Spinal cord (tissue), 10 donors: ENCODE results near the gene GPHN. TPM values are rescaled to one million over a fixed set of nuclear protein-coding genes. Genes with fewer than 3 reads are reported as not detected.
"Not testable (repeated sequence)": the region's sequence is repeated elsewhere in the genome, so short reads cannot be mapped to it uniquely, and the experiment has no call there.

Source experiments
- DNase-seq, 6 donors: peaks; one replicate each; pipeline versions ENCODE4 v3.0.0 to v3.0.0-alpha.2; 2013 to 2015; ENCODE audit warnings: low spot score in 6 of 6, low read depth in 4 of 6
- H3K27ac ChIP-seq: one replicate; pipeline ENCODE4 v1.5.1; 2013; ENCODE audit warnings: low read depth, low read length, control low read depth
- H3K27me3 ChIP-seq: one replicate; pipeline ENCODE4 v1.6.1; 2013; ENCODE audit warnings: low read length; ENCODE audit not compliant: control insufficient read depth, insufficient read depth
- H3K36me3 ChIP-seq: one replicate; pipeline ENCODE4 v1.6.1; 2013; ENCODE audit warnings: low read length; ENCODE audit not compliant: control insufficient read depth, insufficient read depth
- H3K4me1 ChIP-seq: one replicate; pipeline ENCODE4 v1.6.1; 2013; ENCODE audit warnings: low read length; ENCODE audit not compliant: control insufficient read depth, insufficient read depth
- H3K4me3 ChIP-seq: one replicate; pipeline ENCODE4 v1.5.1; 2013; ENCODE audit warnings: low read depth, low read length, control low read depth
- H3K9me3 ChIP-seq: one replicate; pipeline ENCODE4 v1.6.1; 2013; ENCODE audit warnings: low read length; ENCODE audit not compliant: control insufficient read depth, insufficient read depth
- WGBS: methylation state at CpG from one replicate; pipeline ENCODE4 v1.1.5; 2013; ENCODE audit warnings: missing lambda C conversion rate; ENCODE audit not compliant: insufficient coverage; 5-methylcytosine and 5-hydroxymethylcytosine counted together
- polyA plus RNA-seq, 2 donors: library from polyadenylated mRNA; unstranded; fragments of 120-200 nt; gene quantifications; one replicate each; pipeline ENCODE4 v1.2.1, GENCODE V29; 2013; ENCODE audit not compliant: insufficient read length in 2 of 2
- total RNA-seq, 2 donors: library from RNA; depleted of rRNA in 1 of 2; stranded (reverse); fragments of 120-200 nt in 1 of 2; fragments of >200 nt in 1 of 2; gene quantifications; one replicate each; pipeline versions ENCODE4 v1.2.3 to v1.2.4, GENCODE V29; 2013 to 2014
- donor health status: healthy.

Gene GPHN
- total and polyA plus RNA-seq, 4 donors: 38.5 to 115 (median 103) TPM

DNA sequence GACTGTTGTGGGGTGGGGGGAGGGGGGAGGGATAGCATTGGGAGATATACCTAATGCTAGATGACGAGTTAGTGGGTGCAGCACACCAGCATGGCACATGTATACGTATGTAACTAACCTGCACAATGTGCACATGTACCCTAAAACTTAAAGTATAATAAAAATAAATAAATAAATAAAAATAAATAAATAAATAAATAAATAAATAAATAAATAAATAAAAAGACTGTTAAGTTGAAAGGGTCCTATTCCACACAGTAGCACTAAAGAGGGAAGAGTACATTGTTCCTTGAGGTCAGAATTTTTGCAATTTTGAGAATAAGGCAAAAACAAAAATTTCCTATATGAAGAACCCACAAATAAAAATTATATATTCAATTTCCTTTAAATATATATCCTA lies 329.5 kb downstream of the GPHN start:
- H3K4me1 ChIP-seq, H3K27ac ChIP-seq, H3K4me3 ChIP-seq, H3K36me3 ChIP-seq, DNase-seq, H3K27me3 ChIP-seq, H3K9me3 ChIP-seq: not testable (repeated sequence)
- WGBS: no CpG with 5 or more reads among the region's 2 CpGs

DNA sequence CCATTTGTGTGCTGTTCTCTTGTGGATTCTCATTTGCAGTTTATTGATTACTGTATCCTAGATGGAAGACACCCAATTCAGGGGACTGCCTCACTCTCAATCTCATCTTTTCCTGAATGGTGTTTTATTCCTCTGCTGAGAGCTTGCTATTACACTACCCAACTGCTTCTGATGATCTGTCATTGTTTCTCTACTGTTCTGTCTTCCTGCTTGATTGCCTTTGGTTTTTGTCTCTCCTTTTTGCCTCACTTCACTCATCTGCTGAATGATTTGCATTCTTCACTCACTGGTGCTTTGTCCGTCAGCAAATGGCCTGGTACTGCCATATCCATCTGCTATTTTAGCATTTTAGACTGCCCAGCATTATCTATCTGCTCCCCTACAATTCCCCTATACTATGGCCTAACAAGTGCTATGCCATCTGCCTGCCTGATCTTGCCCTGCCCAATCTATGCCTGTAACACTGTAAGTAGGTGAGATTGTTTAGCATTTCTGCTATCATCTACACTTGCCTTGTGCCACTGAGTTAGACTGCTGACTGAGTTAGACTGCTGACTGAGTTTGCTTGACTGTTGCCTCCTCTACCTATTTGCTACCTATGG lies 335.1 kb downstream of the GPHN start:
- Histone ChIP-seq H3K27me3 (no peaks in the 10 kb centered on the region), H3K4me3 (no peak overlapping the region), H3K4me1 (no peaks in the 10 kb centered on the region), H3K27ac (no peak overlapping the region), H3K9me3 (no peaks in the 10 kb centered on the region), H3K36me3 (no peaks in the 10 kb centered on the region)
- DNase-seq: peak in 2 of 6 donors; percentile 6 to 55
- 29% methylated on average over 1 of the region's 1 CpG for WGBS

DNA sequence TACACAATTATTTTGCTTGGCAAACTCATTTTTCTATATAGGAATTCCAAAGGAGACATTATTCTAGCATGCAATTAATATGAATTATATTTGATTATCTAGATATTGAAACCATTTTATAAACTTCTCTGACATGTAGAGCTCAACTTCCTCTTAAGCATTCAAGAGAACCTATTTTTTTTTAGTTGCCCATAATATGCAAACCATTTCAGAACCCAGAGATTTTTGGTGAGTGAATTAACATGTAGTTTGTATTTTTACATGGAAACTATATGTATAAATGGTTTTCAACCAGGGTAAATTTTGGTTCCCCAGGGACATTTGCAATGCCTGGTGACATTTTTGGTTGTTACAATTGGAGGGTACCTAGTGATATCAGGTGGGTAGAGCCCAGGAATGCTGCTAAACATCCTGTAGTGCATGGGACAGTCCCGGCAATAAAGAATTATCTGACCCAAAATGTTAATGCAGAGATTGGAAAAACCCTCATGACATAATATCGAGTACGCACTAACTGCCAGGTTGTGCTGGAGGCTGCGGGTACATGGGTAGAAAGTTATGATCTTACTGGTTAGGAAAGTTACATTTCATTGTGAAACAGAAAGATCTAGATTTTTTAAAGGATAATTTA lies 342.4 kb downstream of the GPHN start:
- no peaks in the 10 kb centered on the region for H3K27me3 ChIP-seq
- no CpG with 5 or more reads among the region's 4 CpGs for WGBS
- no peak overlapping the region for H3K4me3 ChIP-seq
- H3K4me1 ChIP-seq: no peaks in the 10 kb centered on the region
- no peaks in the 10 kb centered on the region for H3K9me3 ChIP-seq
- DNase-seq: no peak
- H3K36me3 ChIP-seq: no peaks in the 10 kb centered on the region
- H3K27ac ChIP-seq: no peak overlapping the region

DNA sequence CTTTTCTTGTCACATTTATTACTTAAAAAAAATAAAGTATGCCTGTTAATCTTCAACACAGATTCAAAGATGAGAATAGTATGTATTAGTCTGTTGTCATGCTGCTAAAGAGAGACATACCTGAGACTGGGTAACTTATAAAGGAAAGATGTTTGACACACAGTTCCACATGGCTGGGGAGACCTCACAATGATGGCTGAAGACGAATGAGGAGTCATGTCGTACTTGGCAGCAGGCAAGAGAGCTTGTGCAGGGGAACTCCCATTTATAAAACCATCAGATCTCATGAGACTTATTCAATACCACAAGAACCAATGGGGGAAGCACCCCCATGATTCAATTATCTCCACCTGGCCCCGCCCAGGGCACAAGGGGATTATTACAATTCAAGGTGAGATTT lies 345.4 kb downstream of the GPHN start:
- Histone ChIP-seq H3K4me3 (no peak overlapping the region), H3K36me3 (no peaks in the 10 kb centered on the region), H3K27me3 (no peaks in the 10 kb centered on the region), H3K4me1 (no peaks in the 10 kb centered on the region), H3K27ac (no peak overlapping the region), H3K9me3 (no peaks in the 10 kb centered on the region)
- WGBS: 86% methylated on average over 2 of the region's 3 CpGs
- DNase-seq: no peak

DNA sequence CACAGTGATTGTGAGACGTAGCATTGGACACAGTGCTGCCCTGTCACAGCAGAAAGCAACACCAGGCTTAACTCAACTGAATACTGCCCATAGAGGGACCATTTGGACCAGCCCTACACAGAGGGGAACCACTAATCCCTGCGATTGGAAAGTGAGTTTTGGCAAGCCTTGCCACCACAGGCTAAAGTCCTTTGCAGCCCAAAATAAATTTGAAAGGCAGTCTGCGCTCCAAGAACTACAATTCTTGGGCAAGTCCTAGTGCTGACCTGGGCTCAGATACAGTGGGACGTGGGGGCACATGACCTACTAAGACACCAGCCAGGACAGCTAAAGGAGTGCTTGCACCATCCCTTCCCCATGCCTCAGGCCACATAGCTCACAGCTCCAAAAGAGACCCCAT lies 349.9 kb downstream of the GPHN start:
- no peaks in the 10 kb centered on the region for H3K9me3 ChIP-seq

DNA sequence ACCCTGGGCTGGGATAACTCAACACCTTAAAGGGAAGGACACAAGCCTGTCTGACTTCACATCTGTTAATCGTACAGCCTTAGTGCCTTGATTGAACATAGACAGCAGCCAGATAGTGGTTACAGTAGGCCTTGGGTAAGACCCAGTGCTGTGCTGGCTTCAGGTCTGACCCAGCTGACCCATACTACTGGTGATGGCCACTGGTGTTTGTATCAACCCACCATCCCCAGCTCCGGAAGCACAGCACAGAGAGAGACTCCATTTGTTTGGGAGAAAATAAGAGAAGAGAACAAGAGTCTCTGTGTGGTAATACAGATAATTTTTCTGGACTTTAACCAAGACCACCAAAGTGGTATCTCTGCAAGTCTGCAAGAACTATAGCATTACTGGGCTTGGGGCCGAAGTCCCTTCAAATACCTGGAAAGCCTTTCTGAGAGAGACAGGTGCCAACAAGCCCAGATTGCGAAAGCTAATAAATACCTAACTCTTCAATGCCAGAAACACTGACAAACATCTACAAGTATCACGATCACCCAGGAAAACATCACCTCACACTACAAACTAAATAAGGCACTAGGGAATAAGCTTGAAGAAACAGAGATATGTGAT lies 351.2 kb downstream of the GPHN start:
- H3K4me1 ChIP-seq: no peaks in the 10 kb centered on the region
- WGBS: 100% methylated on average over 2 of the region's 5 CpGs
- H3K27me3 ChIP-seq: no peaks in the 10 kb centered on the region
- DNase-seq: no peak
- no peak overlapping the region for H3K27ac ChIP-seq
- no peaks in the 10 kb centered on the region for H3K9me3 ChIP-seq
- no peak overlapping the region for H3K4me3 ChIP-seq
- no peaks in the 10 kb centered on the region for H3K36me3 ChIP-seq

More for the DNA sequence above, 349.9 kb downstream of the GPHN start:
- H3K36me3 ChIP-seq: no peaks in the 10 kb centered on the region
- H3K27me3 ChIP-seq: no peaks in the 10 kb centered on the region
- no peak overlapping the region for H3K27ac ChIP-seq
- no peaks in the 10 kb centered on the region for H3K4me1 ChIP-seq
- 94% methylated on average over 3 of the region's 4 CpGs for WGBS
- no peak for DNase-seq
- no peak overlapping the region for H3K4me3 ChIP-seq

DNA sequence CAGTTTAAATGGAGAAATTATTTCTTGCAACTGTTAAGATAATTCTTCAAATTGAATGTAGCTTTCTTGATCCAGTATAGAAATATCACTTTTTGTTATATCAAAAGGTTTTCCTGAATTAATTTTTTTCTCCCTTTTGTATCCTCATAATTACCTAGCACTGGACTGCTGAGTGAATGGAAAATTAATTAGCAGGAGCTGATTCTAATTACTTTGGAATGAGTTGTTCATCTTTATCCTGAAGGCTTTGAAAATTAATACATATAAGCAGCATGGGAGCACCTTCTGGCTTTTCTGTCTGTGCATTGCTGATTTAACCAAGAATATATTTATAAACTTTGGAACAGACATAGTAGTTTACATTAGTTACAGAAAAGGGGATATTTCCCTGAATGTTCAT lies 373.6 kb downstream of the GPHN start:
- no peak overlapping the region for H3K27ac ChIP-seq
- no peak overlapping the region for H3K4me3 ChIP-seq
- H3K27me3 ChIP-seq: no peaks in the 10 kb centered on the region
- H3K36me3 ChIP-seq: no peaks in the 10 kb centered on the region
- H3K4me1 ChIP-seq: no peaks in the 10 kb centered on the region
- DNase-seq: peak in 1 of 6 donors; percentile 44
- H3K9me3 ChIP-seq: peaks cover 2% of the 10 kb centered on the region

DNA sequence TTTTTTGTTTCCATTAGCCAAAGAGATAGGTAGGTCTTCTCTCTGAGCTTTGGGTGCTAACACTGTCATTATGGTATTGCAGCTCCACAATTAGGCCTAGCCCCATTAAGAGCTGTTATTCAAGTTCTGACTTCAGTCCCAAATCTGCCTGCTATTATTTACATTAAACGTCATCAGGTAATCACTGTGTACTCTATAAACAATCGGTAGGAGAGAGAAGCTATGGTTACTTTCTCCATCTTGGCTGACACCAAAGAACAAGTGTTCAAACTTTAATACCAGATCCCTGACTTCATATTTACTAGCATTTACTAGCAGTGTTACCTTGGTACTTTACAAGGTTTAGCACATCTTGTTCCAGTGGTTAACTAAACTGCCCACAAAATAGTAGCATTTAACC lies 376.2 kb downstream of the GPHN start:
- 100% methylated on average over 2 of the region's 2 CpGs for WGBS
- H3K4me3 ChIP-seq: no peak overlapping the region
- H3K27me3 ChIP-seq: no peaks in the 10 kb centered on the region
- H3K4me1 ChIP-seq: no peaks in the 10 kb centered on the region
- peaks cover 4% of the 10 kb centered on the region for H3K9me3 ChIP-seq
- H3K36me3 ChIP-seq: no peaks in the 10 kb centered on the region
- no peak for DNase-seq
- no peak overlapping the region for H3K27ac ChIP-seq

DNA sequence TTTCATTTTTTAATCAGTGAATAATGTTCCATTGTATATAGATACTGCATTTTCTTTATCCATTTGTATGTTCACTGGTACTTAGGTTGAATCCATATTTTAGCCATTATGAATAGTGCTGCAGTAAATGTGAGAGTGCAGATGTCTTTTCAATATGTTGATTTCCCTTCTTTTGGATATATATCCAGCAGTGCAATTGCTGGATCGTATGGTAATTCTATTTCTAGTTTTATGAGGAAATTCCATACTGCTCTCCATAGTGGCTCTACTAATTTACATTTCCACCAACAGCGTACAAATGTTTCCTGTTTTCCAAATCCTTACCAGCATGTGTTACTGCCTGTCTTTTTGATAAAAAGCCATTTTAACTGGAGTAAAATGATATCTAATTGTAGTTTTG lies 392.8 kb downstream of the GPHN start:
- Histone ChIP-seq H3K36me3 (no peaks in the 10 kb centered on the region), H3K27ac (no peak overlapping the region), H3K4me1 (no peaks in the 10 kb centered on the region), H3K9me3 (peaks cover 3% of the 10 kb centered on the region), H3K27me3 (no peaks in the 10 kb centered on the region), H3K4me3 (no peak overlapping the region)
- WGBS: no CpG with 5 or more reads among the region's 2 CpGs
- peak in 1 of 6 donors; percentile 16 for DNase-seq

DNA sequence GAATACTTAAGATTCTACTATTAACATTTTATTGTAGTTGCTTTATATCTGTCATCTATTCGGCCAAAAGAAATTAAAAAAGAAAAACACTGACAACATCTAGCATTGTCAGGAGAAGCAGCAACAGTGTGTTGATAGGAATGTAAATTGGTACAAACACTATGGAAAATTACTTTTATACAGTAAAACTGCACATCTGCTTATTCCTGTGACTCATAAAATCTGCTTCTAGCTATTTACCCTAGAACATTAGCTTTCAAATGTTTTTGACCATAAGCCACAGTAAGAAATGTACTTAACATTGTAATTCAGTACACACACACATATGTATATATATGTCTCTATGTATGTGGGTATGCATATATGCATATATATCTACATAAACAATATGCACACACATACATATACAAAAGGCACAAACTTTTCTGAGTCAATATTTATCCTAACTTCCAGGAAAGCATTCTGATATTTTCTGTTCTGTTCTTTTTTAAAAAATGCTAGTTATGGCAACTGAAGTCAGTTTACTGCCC lies 402.4 kb downstream of the GPHN start:
- no peaks in the 10 kb centered on the region for H3K4me1 ChIP-seq
- DNase-seq: no peak
- H3K36me3 ChIP-seq: no peaks in the 10 kb centered on the region
- no peaks in the 10 kb centered on the region for H3K27me3 ChIP-seq
- H3K27ac ChIP-seq: no peak overlapping the region
- WGBS: no CpG with 5 or more reads among the region's 1 CpG
- no peaks in the 10 kb centered on the region for H3K9me3 ChIP-seq
- H3K4me3 ChIP-seq: no peak overlapping the region
